Right cardiac atrium (tissue), 5 donors: Measurements from ENCODE around the gene NRN1L. TPM values are rescaled to one million over a fixed set of nuclear protein-coding genes. Genes with fewer than 3 reads are reported as not detected.
"Not testable (repeated sequence)": the region's sequence is repeated elsewhere in the genome, so short reads cannot be mapped to it uniquely, and the experiment has no call there.

Experiments
- ATAC-seq, 2 donors: fragments of 200-7000 bp; cut with Tn5 transposase; one replicate each; pipeline versions ENCODE4 v1.8.0 to v1.9.1; 2020; ENCODE audit warnings: moderate library complexity in 2 of 2, mild to moderate bottlenecking in 1 of 2
- DNase-seq, 3 donors: peaks; one replicate each; pipeline ENCODE4 v3.0.0-alpha.2; 2020
- H3K27ac ChIP-seq: one replicate; pipeline ENCODE4 v1.5.1; 2013; ENCODE audit warnings: mild to moderate bottlenecking, low read length, control low read depth, moderate library complexity
- H3K27me3 ChIP-seq: one replicate; pipeline ENCODE4 v1.6.1; 2013; ENCODE audit not compliant: control insufficient read depth, insufficient read depth
- H3K4me1 ChIP-seq: one replicate; pipeline ENCODE4 v1.6.1; 2013; ENCODE audit warnings: low read length; ENCODE audit not compliant: control insufficient read depth, insufficient read depth
- H3K4me3 ChIP-seq: one replicate; pipeline ENCODE4 v1.5.1; 2013; ENCODE audit warnings: low read length, control low read depth
- H3K9me3 ChIP-seq: one replicate; pipeline ENCODE4 v1.6.1; 2013; ENCODE audit warnings: low read length; ENCODE audit not compliant: control insufficient read depth
- WGBS: extraction: QIAGEN DNeasy Blood & Tissue Kit; methylation state at CpG from one replicate; pipeline ENCODE4 v1.1.7; 2013; 5-methylcytosine and 5-hydroxymethylcytosine counted together
- intact Hi-C, 4 donors: fragments of 100-400 bp; cut with DNase I; formaldehyde crosslinking; loops; one replicate each; pipeline versions ENCODE4 v1.11.0 to v1.14.0; 2022 to 2023
- polyA plus RNA-seq: library from polyadenylated mRNA; stranded (reverse); fragments of 200-250 nt; gene quantifications from one replicate; pipeline ENCODE4 v1.2.3, GENCODE V29; 2013
- total RNA-seq, 4 donors: library from RNA; stranded (reverse); fragmentation: NEBNext Ultra II Directional; extraction: Animal tissue kit (Norgen Biotek cat#: 25700); gene quantifications; one replicate each; pipeline ENCODE4 v1.2.1, GENCODE V29; 2021
- donor health status: healthy with polysubstance abuse.
- donor health status: DM: no; HTN: yes; CAD: no.
- donor health status: DM: no; HTN: no; CAD: no.
- donor health status: DM: no; HTN: yes; CAD: no; lungs with severe emphysema.
- donor health status: DM: yes; HTN: yes; CAD: no.

Gene NRN1L
- total and polyA plus RNA-seq, 5 donors, result 0.41 to 0.53 TPM; not detected in 3

DNA sequence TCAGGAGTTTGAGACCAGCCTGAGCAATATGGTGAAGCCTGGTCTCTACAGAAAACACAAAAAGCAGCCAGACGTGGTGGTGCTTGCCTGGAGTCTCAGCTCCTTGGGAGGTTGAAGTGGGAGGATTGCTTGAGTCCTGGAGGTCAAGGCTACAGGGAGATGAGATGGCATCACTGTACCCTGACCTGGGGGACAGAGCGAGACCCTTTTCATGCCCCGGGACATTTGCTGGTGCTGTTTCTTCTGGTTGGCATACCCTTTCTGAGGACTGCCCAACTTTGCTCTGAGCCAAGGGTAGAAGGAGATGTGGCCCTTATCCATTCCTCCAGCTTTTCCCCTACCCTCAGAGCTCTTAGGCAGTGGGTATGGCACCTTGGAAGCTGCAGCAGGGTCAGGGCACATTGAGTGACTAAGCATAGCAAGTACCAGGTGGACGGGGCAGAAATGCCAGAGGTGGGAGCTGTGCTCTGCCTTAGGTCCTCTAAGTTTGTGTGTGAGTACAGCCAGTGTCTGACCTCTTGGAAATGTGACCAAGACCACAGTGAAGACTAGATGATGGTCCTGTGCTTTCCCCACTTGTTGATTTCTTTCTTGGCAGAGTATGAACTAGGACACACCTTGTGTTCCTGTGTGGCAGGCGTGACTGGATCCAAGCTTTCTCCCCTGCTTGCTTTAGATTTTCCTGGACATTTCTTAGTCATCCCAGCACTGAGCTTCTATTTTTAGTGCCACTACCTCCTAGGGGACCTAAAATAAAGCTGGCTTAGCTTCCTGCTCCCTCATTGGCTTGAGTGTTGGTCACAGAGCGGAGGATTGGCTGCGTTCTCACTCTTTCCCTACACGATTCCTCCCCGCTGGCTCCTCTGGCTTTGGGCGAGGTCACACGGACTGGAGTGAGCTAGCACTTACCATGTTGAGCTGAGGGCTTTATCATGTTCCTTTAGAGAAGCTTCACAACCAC is 21.8 kb upstream of the NRN1L start:
- no peak overlapping the region for H3K4me3 ChIP-seq
- WGBS, result 44% methylated on average over 11 of the region's 11 CpGs
- H3K27me3 ChIP-seq, result no peaks in the 10 kb centered on the region
- DNase-seq (peak; percentile 87 to 90 (median 90)), ATAC-seq (peak; percentile 93 to 94)
- H3K27ac ChIP-seq, result peak overlapping the region; percentile 100
- intact Hi-C loops, result no loop called here
- H3K4me1 ChIP-seq, result peaks cover 39% of the 10 kb centered on the region
- no peaks in the 10 kb centered on the region for H3K9me3 ChIP-seq

DNA sequence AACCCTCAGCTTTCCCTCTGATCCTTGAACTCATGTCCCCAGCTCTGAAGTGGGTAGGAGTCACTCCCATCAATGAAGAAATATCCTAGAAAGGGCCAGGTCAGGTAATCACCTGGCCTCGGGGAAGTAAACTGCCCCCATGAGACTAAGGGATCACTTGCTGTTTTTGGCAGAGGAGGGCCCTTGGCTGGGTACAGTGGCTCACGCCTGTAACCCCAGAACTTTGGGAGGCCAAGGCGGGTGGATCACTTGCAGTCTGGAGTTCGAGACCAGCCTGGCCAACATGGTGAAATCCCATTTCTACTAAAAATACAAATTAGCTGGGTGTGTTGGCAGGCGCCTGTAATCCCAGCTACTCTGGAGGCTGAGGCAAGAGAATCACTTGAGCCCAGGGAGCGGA is 20.6 kb upstream of the NRN1L start:
- H3K9me3 ChIP-seq, ATAC-seq, H3K4me3 ChIP-seq, H3K27me3 ChIP-seq, DNase-seq, intact Hi-C loops: not testable (repeated sequence)
- Histone ChIP-seq H3K27ac (peak overlapping the region; percentile 87), H3K4me1 (peaks cover 34% of the 10 kb centered on the region)
- WGBS, result 94% methylated on average over 6 of the region's 6 CpGs

DNA sequence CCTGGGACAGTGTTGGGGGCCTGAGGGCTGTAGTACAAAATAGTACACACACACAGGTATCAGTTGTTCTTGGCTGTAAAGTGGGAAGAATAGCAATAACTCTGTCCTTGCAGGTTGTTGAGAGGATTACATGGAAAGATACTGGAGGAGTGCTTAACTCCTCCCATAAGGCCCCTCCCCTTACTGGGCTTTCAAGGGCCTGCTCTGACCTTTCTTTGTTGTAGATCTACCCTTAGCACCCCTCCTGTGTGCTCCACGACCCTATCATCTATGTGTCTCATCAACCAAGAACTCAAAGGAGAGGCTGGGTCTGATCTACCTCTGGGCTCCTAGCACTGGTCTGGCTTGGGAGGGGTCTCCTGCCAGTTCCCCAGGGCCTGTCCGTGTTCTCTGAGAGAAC is 20.1 kb upstream of the NRN1L start:
- Histone ChIP-seq H3K9me3 (no peaks in the 10 kb centered on the region), H3K4me3 (no peak overlapping the region), H3K27ac (peak overlapping the region; percentile 59), H3K27me3 (no peaks in the 10 kb centered on the region), H3K4me1 (peaks cover 34% of the 10 kb centered on the region)
- no peak for ATAC-seq
- intact Hi-C loops, result no loop called here
- 76% methylated on average over 2 of the region's 2 CpGs for WGBS
- DNase-seq, result no peak

DNA sequence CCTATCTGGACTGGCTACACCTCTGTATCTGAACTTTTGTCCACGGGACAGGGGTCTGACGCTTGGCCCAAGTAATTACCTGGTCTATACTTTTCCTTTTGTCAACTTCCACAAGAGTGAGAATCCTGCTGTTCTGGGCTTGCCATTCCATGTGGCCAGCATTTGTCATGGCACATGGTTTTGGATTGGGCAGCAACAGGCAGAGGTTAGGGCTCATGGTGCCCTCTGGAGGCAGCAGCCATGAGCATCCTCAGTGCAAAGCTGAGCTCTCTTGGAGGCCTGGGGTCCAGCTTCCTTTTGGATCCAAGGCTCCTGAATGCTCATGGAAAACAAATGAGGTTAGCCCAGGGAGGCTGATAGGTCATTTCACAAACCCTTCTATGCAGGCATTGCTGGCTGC is 19.4 kb upstream of the NRN1L start:
- no peak for DNase-seq
- Histone ChIP-seq H3K4me1 (peaks cover 34% of the 10 kb centered on the region), H3K9me3 (no peaks in the 10 kb centered on the region), H3K4me3 (no peak overlapping the region), H3K27ac (no peak overlapping the region), H3K27me3 (no peaks in the 10 kb centered on the region)
- no peak for ATAC-seq
- intact Hi-C loops, result no loop called here
- WGBS, result 89% methylated on average over 2 of the region's 2 CpGs

DNA sequence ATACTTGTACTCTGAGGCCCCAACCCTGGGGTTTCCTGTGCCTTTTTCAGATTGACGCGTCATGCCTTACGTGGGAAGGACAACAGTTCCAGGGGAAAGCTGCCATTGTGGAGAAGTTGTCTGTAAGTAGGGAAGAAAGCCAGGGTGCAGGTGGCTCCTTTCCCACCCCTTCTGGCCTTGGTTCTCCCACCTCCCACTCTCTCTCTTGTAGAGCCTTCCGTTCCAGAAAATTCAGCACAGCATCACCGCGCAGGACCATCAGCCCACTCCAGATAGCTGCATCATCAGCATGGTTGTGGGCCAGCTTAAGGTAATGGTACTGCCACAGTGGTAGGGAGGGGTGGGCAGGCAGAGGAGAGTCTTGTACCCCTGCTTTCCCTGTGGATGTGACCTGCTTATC is 16.4 kb upstream of the NRN1L start:
- intact Hi-C loops, result no loop called here
- H3K9me3 ChIP-seq, result no peaks in the 10 kb centered on the region
- WGBS, result 93% methylated on average over 6 of the region's 6 CpGs
- H3K4me1 ChIP-seq, result peaks cover 8% of the 10 kb centered on the region
- H3K27ac ChIP-seq, result no peak overlapping the region
- DNase-seq (no peak), ATAC-seq (no peak)
- no peak overlapping the region for H3K4me3 ChIP-seq
- no peaks in the 10 kb centered on the region for H3K27me3 ChIP-seq

DNA sequence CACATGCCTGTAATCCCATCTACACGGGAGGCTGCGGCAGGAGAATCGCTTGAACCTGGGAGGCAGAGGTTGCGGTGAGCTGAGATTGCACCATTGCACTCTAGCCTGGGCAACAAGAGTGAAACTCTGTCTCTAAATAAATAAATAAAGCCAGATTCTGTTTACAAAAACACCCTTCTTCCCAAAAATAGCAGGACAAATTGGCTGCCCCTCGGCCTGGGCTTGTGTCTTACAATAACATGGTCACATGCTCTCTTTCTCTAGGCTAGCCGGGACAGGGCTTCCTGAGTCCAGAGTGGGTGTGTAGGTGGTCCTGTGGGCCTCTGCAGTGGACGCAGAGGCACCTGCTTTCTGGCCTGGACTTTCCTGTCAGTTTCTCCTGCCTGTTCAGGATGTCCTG is 15.0 kb upstream of the NRN1L start:
- Histone ChIP-seq H3K27me3 (no peaks in the 10 kb centered on the region), H3K27ac (no peak overlapping the region), H3K4me3 (no peak overlapping the region), H3K9me3 (no peaks in the 10 kb centered on the region), H3K4me1 (peaks cover 9% of the 10 kb centered on the region)
- ATAC-seq (no peak), DNase-seq (peak in 1 of 3 donors; percentile 13)
- WGBS, result 78% methylated on average over 7 of the region's 7 CpGs
- intact Hi-C loops, result no loop called here

DNA sequence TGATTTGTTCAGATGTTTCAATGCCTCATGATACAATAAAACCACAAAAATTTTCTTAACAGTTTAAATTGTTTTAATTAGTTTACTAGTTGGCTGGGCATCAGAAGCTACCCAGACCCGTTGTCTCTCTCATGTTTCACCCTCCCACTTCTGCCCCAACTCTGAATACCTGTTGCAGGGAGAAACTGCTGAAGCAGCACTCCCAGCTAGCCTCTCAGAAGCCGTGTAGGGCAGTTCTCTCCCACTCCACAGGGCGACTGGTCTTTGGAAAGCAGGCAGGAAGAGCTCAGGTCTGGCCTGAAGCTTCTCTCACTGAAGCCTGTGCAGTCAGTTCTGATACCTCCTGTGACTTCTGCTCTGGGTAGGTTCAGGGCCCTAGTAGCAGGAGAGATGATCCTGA is 13.4 kb upstream of the NRN1L start:
- no peak overlapping the region for H3K4me3 ChIP-seq
- no peaks in the 10 kb centered on the region for H3K9me3 ChIP-seq
- no peak for DNase-seq
- H3K4me1 ChIP-seq, result peaks cover 9% of the 10 kb centered on the region
- 76% methylated on average over 3 of the region's 3 CpGs for WGBS
- intact Hi-C loops, result no loop called here
- ATAC-seq, result no peak
- H3K27ac ChIP-seq, result no peak overlapping the region
- H3K27me3 ChIP-seq, result no peaks in the 10 kb centered on the region

DNA sequence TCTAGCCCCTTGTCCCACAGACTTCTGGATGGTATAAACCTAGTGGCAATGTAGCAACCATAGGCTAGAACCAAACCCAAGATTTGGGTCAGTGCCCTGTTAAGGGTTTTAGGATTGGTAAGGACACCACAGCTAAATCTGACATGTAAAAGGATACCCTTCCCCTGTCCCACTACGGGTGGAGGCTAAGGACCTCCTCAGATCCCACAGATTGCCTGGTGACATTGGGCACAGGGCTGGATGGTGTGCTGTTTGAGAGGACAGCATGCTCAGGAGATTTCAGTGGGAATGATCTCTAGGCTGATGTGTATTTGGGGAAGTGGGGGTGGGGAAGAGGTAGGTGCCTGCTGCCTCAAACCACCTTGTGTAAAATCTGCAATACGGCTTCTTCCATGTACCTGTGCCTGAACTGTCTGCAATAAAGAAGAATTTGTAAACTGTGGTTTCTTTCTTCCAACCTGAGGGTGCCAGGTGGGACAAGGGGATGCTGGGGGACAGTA is 12.5 kb upstream of the NRN1L start:
- Histone ChIP-seq H3K4me1 (peaks cover 9% of the 10 kb centered on the region), H3K27me3 (no peaks in the 10 kb centered on the region), H3K27ac (peak overlapping the region; percentile 61), H3K4me3 (peak overlapping the region; percentile 85), H3K9me3 (no peaks in the 10 kb centered on the region)
- intact Hi-C loops, result no loop called here
- DNase-seq, result peak in 1 of 3 donors; percentile 1
- no peak for ATAC-seq
- 67% methylated on average over 2 of the region's 2 CpGs for WGBS

DNA sequence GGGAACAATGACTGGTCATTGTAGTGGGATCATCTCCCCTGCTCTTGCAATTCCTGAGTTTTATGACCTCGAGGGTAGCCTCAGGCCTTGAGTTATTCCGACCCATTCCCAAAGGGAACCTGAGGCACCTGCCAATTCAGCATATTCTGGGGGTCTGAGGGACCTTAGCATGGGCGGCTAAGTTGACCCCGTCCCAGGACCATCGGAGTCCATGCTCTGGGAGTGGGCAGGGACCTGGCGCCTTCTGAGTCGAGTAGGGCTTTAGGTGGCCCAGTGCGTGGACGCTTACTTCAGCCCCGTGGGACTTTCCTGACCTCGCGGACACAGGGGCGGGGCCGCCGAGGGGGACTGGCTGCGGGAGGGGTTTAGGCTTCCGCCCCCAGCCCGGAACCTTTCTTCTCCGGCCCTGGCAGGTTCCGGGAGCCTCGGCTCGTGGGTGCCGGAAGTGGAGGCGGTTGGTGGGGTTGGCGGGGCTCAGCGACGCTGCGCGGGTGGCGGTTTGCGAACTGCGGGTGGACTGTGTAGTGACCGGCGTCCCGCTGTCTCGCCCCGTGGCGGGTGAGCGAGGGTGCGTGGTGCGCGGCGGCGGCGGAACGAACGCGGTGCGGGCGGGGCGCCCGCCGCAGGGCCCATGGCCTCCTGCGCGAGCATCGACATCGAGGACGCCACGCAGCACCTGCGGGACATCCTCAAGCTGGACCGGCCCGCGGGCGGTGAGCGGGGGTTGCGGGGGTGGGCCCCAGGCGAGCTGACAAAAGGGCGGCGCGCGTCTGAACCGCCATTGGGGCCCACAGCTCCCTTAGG is 11.9 kb upstream of the NRN1L start, which contains the start of gene EDC4:
Gene EDC4, plus strand, starts transcription at position 422 of the 804 bp plus-strand sequence. Its CDS starts 210 bp downstream, at position 632.
- H3K27ac ChIP-seq, result peak within 1 kb of the TSS; percentile 61
- intact Hi-C loops, result no loop called here
- peaks cover 9% of the 10 kb centered on the region for H3K4me1 ChIP-seq
- no peaks in the 10 kb centered on the region for H3K27me3 ChIP-seq
- no peaks in the 10 kb centered on the region for H3K9me3 ChIP-seq
- peak; percentile 89 to 96 (median 93) for DNase-seq
- peak within 1 kb of the TSS; percentile 85 for H3K4me3 ChIP-seq
- peak; percentile 91 to 92 for ATAC-seq
- WGBS, result 1% methylated on average over 72 of the region's 72 CpGs

DNA sequence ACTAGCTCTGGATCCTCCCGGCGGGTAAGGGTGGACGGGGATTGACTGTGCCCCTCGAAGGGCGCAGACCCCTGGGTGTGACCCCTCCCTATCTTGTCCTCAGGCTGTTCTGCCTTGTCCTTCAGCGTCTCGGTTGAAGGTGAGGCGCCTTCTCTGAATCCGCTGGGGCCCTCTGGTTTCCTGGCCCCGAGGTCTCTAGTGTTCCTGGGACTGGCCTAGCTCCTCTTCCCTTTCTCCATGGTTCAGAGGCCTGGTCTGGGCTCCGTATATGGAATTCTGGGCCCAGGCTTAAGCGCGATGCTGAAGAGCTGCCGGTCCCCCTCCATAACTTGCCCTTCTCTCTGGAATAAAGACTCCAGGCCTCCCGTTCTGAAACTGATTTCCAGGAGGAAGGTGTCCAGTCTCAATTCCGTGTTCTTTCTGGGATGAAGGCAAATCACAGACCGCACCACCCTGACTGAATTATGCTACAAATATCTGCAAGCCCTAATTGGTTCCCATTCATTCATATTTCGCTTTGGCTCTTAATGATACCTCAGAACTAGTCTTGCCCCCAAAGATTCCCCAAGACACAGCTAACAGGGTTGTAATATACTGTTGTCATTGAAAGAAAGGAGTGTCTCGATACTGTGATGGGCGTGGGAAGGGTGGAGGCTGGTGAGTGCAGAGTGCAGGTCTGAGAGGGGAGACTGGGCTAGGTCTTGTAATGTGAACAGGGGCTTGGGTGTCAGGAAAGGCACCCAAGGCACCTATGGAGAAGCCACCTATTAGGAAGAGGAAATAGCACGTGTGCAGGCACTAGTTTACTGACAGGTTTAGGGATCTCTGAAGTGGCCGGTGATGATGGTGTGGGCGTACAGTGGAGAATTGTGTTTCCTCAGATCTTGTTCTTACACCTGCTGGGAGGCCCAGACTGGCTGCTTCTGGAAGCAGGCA is 11.0 kb upstream of the NRN1L start:
- no peak for DNase-seq
- WGBS, result 14% methylated on average over 23 of the region's 23 CpGs
- H3K27ac ChIP-seq, result peak overlapping the region; percentile 61
- H3K27me3 ChIP-seq, result no peaks in the 10 kb centered on the region
- intact Hi-C loops, result no loop called here
- peaks cover 9% of the 10 kb centered on the region for H3K4me1 ChIP-seq
- no peak for ATAC-seq
- no peaks in the 10 kb centered on the region for H3K9me3 ChIP-seq
- H3K4me3 ChIP-seq, result peak overlapping the region; percentile 85
